Psoas muscle (tissue), 8 donors: ENCODE data around the gene NPR3. TPM values are rescaled to one million over a fixed set of nuclear protein-coding genes. Genes with fewer than 3 reads are reported as not detected.

Experiments used
- ATAC-seq, 4 donors: fragments of 200-7000 bp; cut with Tn5 transposase; one replicate each; pipeline ENCODE4 v1.9.1; 2020; ENCODE audit warnings: moderate library complexity in 3 of 4, mild to moderate bottlenecking in 2 of 4
- DNase-seq, 2 donors: peaks; one replicate each; pipeline ENCODE4 v3.0.0-alpha.2; 2020
- H3K27ac ChIP-seq: fragments of 200-600 bp; one replicate; pipeline ENCODE4 v1.8.0; 2022
- H3K27me3 ChIP-seq, 3 donors: fragments of 200-600 bp in 1 of 3; one replicate each; pipeline versions ENCODE4 v1.6.1 to v1.8.0; 2013 to 2022; ENCODE audit warnings: low read length in 2 of 3, mild to moderate bottlenecking in 2 of 3, moderate library complexity in 1 of 3; ENCODE audit not compliant: insufficient read depth in 3 of 3
- H3K36me3 ChIP-seq, 2 donors: fragments of 200-600 bp in 1 of 2; one replicate each; pipeline versions ENCODE4 v1.6.1 to v1.8.0; 2013 to 2022; ENCODE audit warnings: low read depth in 1 of 2, mild to moderate bottlenecking in 1 of 2, moderate library complexity in 1 of 2; ENCODE audit not compliant: insufficient read depth in 1 of 2
- H3K4me1 ChIP-seq: fragments of 200-600 bp; one replicate; pipeline ENCODE4 v1.8.0; 2022
- H3K4me3 ChIP-seq: fragments of 200-600 bp; one replicate; pipeline ENCODE4 v1.8.0; 2022; ENCODE audit warnings: mild to moderate bottlenecking
- H3K9me3 ChIP-seq: fragments of 200-600 bp; one replicate; pipeline ENCODE4 v1.8.0; 2022
- WGBS, 3 donors: extraction: QIAGEN DNeasy Blood & Tissue Kit; methylation state at CpG; one replicate each; pipeline versions ENCODE4 v1.1.6 to v1.1.7; 2013; 5-methylcytosine and 5-hydroxymethylcytosine counted together
- intact Hi-C, 2 donors: fragments of 100-400 bp; cut with DNase I; formaldehyde crosslinking; loops; one replicate each; pipeline versions ENCODE4 v1.11.0 to v1.14.2; 2022
- polyA plus RNA-seq, 3 donors: library from polyadenylated mRNA; stranded (reverse); fragments of 200-250 nt; gene quantifications; one replicate each; pipeline ENCODE4 v1.2.3, GENCODE V29; 2013
- total RNA-seq, 4 donors: library from RNA; stranded (reverse); fragmentation: NEBNext Ultra II Directional in 2 of 4; extraction: Animal tissue kit (Norgen Biotek cat#: 25700) in 2 of 4; gene quantifications; one replicate each; pipeline versions ENCODE4 v1.2.1 to v1.2.4, GENCODE V29; 2021 to 2023
- TF ChIP-seq, protein P1 (sequence below): fragments of 200-600 bp; IDR thresholded peaks from one replicate; pipeline ENCODE4 v1.8.0; 2022; ENCODE audit warnings: antibody characterized with exemption
- donor health status: healthy with polysubstance abuse.
- donor health status: DM: no; HTN: no; CAD: no; lungs with moderate emphysema.
- donor health status: Bipolar disorder and iron deficiency.
- donor health status: healthy.
- donor health status: DM: yes; HTN: yes; CAD: no.
- donor health status: DM: no; HTN: no; CAD: no.
- donor health status: DM: no; HTN: no; CAD: no.
- donor health status: DM: yes; HTN: yes; CAD: no.

Gene NPR3
- total and polyA plus RNA-seq, 7 donors, result 1.6 to 44.2 (median 10.5) TPM

GRCh38 chr5:32692036-32692746 is 18.9 kb upstream of the NPR3 start:
- TF ChIP-seq, protein P1, sequence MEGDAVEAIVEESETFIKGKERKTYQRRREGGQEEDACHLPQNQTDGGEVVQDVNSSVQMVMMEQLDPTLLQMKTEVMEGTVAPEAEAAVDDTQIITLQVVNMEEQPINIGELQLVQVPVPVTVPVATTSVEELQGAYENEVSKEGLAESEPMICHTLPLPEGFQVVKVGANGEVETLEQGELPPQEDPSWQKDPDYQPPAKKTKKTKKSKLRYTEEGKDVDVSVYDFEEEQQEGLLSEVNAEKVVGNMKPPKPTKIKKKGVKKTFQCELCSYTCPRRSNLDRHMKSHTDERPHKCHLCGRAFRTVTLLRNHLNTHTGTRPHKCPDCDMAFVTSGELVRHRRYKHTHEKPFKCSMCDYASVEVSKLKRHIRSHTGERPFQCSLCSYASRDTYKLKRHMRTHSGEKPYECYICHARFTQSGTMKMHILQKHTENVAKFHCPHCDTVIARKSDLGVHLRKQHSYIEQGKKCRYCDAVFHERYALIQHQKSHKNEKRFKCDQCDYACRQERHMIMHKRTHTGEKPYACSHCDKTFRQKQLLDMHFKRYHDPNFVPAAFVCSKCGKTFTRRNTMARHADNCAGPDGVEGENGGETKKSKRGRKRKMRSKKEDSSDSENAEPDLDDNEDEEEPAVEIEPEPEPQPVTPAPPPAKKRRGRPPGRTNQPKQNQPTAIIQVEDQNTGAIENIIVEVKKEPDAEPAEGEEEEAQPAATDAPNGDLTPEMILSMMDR, result no peak
- intact Hi-C loops, result no loop called here
- no peak overlapping the region for H3K27ac ChIP-seq
- H3K36me3 ChIP-seq, result no peaks in the 10 kb centered on the region
- no peaks in the 10 kb centered on the region for H3K4me1 ChIP-seq
- peaks cover 6% of the 10 kb centered on the region for H3K9me3 ChIP-seq
- H3K4me3 ChIP-seq, result no peak overlapping the region
- ATAC-seq (no peak), DNase-seq (no peak)
- 30 to 42% (median 36%) methylated on average over 3 of the region's 3 CpGs for WGBS, 3 donors
- H3K27me3 ChIP-seq, result no peaks in the 10 kb centered on the region

GRCh38 chr5:32703957-32704356 is 7.2 kb upstream of the NPR3 start:
- no peak overlapping the region for H3K27ac ChIP-seq
- no peak overlapping the region for H3K4me3 ChIP-seq
- H3K36me3 ChIP-seq, result no peaks in the 10 kb centered on the region
- ATAC-seq, result no peak
- no peaks in the 10 kb centered on the region for H3K9me3 ChIP-seq
- DNase-seq, result no peak
- H3K27me3 ChIP-seq, result no peaks in the 10 kb centered on the region
- intact Hi-C loops, result no loop called here
- no peaks in the 10 kb centered on the region for H3K4me1 ChIP-seq
- TF ChIP-seq, protein P1, result no peak

GRCh38 chr5:32707418-32707997 is 3.6 kb upstream of the NPR3 start:
- TF ChIP-seq, protein P1, result peak; percentile 15

GRCh38 chr5:32708949-32709348 is 2.2 kb upstream of the NPR3 start:
- peaks cover 5% of the 10 kb centered on the region for H3K4me1 ChIP-seq
- DNase-seq (no peak), ATAC-seq (no peak)
- no peaks in the 10 kb centered on the region for H3K9me3 ChIP-seq
- H3K4me3 ChIP-seq, result no peak overlapping the region
- intact Hi-C loops, result no loop called here
- no peaks in the 10 kb centered on the region for H3K36me3 ChIP-seq
- TF ChIP-seq, protein P1, result no peak
- H3K27me3 ChIP-seq, result peaks cover 0 to 25% (median 18%) of the 10 kb centered on the region in 3 donors
- WGBS, 3 donors, result 78 to 84% (median 79%) methylated on average over 16 of the region's 16 CpGs
- no peak overlapping the region for H3K27ac ChIP-seq

More at GRCh38 chr5:32707418-32707997, 3.6 kb upstream of the NPR3 start:
- ATAC-seq (no peak), DNase-seq (no peak)
- Histone ChIP-seq H3K4me1 (peaks cover 5% of the 10 kb centered on the region), H3K9me3 (no peaks in the 10 kb centered on the region), H3K36me3 (no peaks in the 10 kb centered on the region), H3K27me3 (peaks cover 0 to 10% (median 7%) of the 10 kb centered on the region in 3 donors), H3K27ac (no peak overlapping the region), H3K4me3 (no peak overlapping the region)
- intact Hi-C loops, result no loop called here
- WGBS, 3 donors, result 47 to 53% (median 52%) methylated on average over 2 of the region's 2 CpGs
